Panc1 (cell line): ENCODE measurements around the gene PREB. TPM values are rescaled to one million over a fixed set of nuclear protein-coding genes. Genes with fewer than 3 reads are reported as not detected.
A peak's percentile ranks its signal among the peaks of the same experiment; 100 is the strongest.

Experiments
- ATAC-seq: fragments of 200-7000 bp; cut with Tn5 transposase; 2 replicates; pipeline ENCODE4 v1.9.1; 2020; ENCODE audit warnings: mild to moderate bottlenecking, moderate library complexity
- BruUV-seq: library from RNA; stranded (reverse); fragments of 400-500 nt; replicated peaks from 2 replicates; lab custom pipeline; 2021; lab: Mats Ljungman, UMichigan
- CTCF ChIA-PET: fragments of 300-600 bp; sonication (Branson Sonifier 250); formaldehyde crosslinking; loops from one replicate; lab custom pipeline; 2022; ENCODE audit warnings: antibody characterized with exemption; lab: Charles Lee
- POLR2A ChIA-PET: fragments of 300-600 bp; sonication (Branson Sonifier 250); formaldehyde crosslinking; loops from one replicate; lab custom pipeline; 2022; ENCODE audit warnings: antibody characterized with exemption; lab: Charles Lee
- DNase-seq: peaks from one replicate; pipeline ENCODE4 v3.0.0-alpha.2; 2010; ENCODE audit warnings: low read depth, low spot score
- H3K27ac ChIP-seq: 2 replicates; pipeline ENCODE4 v1.5.1; 2011; ENCODE audit warnings: mild to moderate bottlenecking, low read length, inconsistent platforms
- H3K27me3 ChIP-seq: fragments of 200-500 bp; sonication (Bioruptor generic); 2 replicates; pipeline ENCODE4 v1.6.0; 2014; ENCODE audit warnings: low read length, inconsistent platforms; ENCODE audit not compliant: control insufficient read depth, insufficient read depth
- H3K36me3 ChIP-seq: fragments of 200-500 bp; sonication (Bioruptor generic); 2 replicates; pipeline ENCODE4 v1.5.1; 2014; ENCODE audit warnings: inconsistent platforms, mild to moderate bottlenecking, low read length, moderate library complexity; ENCODE audit not compliant: control insufficient read depth, insufficient read depth
- H3K4me1 ChIP-seq: 2 replicates; pipeline ENCODE4 v1.5.1; 2011; ENCODE audit warnings: inconsistent platforms, mild to moderate bottlenecking, low read length, moderate library complexity; ENCODE audit not compliant: control insufficient read depth, insufficient read depth
- H3K4me3 ChIP-seq, 2 experiments: 2 replicates each; pipeline ENCODE4 v1.5.1; 2011 to 2012; ENCODE audit warnings: low read depth in 2 of 2, low read length in 2 of 2, mild to moderate bottlenecking in 2 of 2, inconsistent platforms in 1 of 2, moderate library complexity in 1 of 2
- H3K9me3 ChIP-seq: fragments of 200-500 bp; sonication (Bioruptor generic); 2 replicates; pipeline ENCODE4 v1.5.1; 2014; ENCODE audit warnings: low read depth, mild to moderate bottlenecking, inconsistent platforms, low read length, moderate library complexity; ENCODE audit not compliant: control insufficient read depth, insufficient read depth
- POLR2AphosphoS5 ChIP-seq: IDR thresholded peaks from 2 replicates; pipeline ENCODE4 v1.6.1; 2012; ENCODE audit warnings: mild to moderate bottlenecking, low read depth, low read length, moderate library complexity
- SIN3A ChIP-seq: IDR thresholded peaks from 2 replicates; pipeline ENCODE4 v1.6.1; 2012; ENCODE audit warnings: low read depth, mild to moderate bottlenecking, low read length, moderate library complexity, borderline replicate concordance; ENCODE audit not compliant: insufficient read depth
- TCF7L2 ChIP-seq: IDR thresholded peaks from 2 replicates; pipeline ENCODE4 v1.6.1; 2011; ENCODE audit warnings: mild to moderate bottlenecking, low read depth, low read length, inconsistent platforms
- in situ Hi-C: cut with HindIII; loops from 2 replicates; pipeline ENCODE4 v1.10.0; 2016; ENCODE audit warnings: low sequenced_read_pairs, low pct_unique_long_range_greater_than_20kb
- intact Hi-C: fragments of 100-400 bp; cut with micrococcal nuclease; formaldehyde crosslinking; loops from one replicate; pipeline ENCODE4 v1.10.0; 2022; ENCODE audit not compliant: unreplicated experiment
- total RNA-seq: library from RNA; stranded (reverse); gene quantifications from one replicate; pipeline ENCODE4 v1.2.1, GENCODE V29; 2021; ENCODE audit not compliant: unreplicated experiment
- TF ChIP-seq, protein P1 (sequence below): fragments of 450-650 bp; IDR thresholded peaks from 2 replicates; pipeline ENCODE4 v1.5.1; 2017; ENCODE audit warnings: mild to moderate bottlenecking
- TF ChIP-seq, protein P2 (sequence below), 2 experiments: IDR thresholded peaks; 2 replicates each; pipeline ENCODE4 v1.6.1; 2011 to 2012; ENCODE audit warnings: low read depth in 2 of 2, control low read depth in 1 of 2, low read length in 1 of 2, mild to moderate bottlenecking in 1 of 2, moderate library complexity in 1 of 2; ENCODE audit not compliant: insufficient read depth in 1 of 2

PREB gene
- total RNA-seq, 1 experiment from 2014 or later: 60.9 TPM

- POLR2A ChIA-PET: interaction anchor here (0.5 kb wide), 1 partner anchor 33 kb away, joined by 4 read pairs; no protein-coding TSS in a partner anchor
- TF ChIP-seq, protein P1, sequence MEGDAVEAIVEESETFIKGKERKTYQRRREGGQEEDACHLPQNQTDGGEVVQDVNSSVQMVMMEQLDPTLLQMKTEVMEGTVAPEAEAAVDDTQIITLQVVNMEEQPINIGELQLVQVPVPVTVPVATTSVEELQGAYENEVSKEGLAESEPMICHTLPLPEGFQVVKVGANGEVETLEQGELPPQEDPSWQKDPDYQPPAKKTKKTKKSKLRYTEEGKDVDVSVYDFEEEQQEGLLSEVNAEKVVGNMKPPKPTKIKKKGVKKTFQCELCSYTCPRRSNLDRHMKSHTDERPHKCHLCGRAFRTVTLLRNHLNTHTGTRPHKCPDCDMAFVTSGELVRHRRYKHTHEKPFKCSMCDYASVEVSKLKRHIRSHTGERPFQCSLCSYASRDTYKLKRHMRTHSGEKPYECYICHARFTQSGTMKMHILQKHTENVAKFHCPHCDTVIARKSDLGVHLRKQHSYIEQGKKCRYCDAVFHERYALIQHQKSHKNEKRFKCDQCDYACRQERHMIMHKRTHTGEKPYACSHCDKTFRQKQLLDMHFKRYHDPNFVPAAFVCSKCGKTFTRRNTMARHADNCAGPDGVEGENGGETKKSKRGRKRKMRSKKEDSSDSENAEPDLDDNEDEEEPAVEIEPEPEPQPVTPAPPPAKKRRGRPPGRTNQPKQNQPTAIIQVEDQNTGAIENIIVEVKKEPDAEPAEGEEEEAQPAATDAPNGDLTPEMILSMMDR: no peak
- TF ChIP-seq, protein P2, sequence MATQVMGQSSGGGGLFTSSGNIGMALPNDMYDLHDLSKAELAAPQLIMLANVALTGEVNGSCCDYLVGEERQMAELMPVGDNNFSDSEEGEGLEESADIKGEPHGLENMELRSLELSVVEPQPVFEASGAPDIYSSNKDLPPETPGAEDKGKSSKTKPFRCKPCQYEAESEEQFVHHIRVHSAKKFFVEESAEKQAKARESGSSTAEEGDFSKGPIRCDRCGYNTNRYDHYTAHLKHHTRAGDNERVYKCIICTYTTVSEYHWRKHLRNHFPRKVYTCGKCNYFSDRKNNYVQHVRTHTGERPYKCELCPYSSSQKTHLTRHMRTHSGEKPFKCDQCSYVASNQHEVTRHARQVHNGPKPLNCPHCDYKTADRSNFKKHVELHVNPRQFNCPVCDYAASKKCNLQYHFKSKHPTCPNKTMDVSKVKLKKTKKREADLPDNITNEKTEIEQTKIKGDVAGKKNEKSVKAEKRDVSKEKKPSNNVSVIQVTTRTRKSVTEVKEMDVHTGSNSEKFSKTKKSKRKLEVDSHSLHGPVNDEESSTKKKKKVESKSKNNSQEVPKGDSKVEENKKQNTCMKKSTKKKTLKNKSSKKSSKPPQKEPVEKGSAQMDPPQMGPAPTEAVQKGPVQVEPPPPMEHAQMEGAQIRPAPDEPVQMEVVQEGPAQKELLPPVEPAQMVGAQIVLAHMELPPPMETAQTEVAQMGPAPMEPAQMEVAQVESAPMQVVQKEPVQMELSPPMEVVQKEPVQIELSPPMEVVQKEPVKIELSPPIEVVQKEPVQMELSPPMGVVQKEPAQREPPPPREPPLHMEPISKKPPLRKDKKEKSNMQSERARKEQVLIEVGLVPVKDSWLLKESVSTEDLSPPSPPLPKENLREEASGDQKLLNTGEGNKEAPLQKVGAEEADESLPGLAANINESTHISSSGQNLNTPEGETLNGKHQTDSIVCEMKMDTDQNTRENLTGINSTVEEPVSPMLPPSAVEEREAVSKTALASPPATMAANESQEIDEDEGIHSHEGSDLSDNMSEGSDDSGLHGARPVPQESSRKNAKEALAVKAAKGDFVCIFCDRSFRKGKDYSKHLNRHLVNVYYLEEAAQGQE (IDR thresholded peaks at IDR 0.05; ENCODE audit: insufficient read depth in 1 of 2, low read depth in 2 of 2, low read length in 1 of 2): no peak
- no peak for TF ChIP-seq SIN3A
- TF ChIP-seq POLR2AphosphoS5: no peak
- TF ChIP-seq TCF7L2: no peak
- CTCF ChIA-PET: interaction anchor here (0.6 kb wide), 1 partner anchor 13 kb away, joined by 5 read pairs; no protein-coding TSS in a partner anchor
- Histone ChIP-seq H3K27ac (no peak overlapping the region), H3K4me3 (no peak overlapping the region), H3K36me3 (no peaks in the 10 kb centered on the region), H3K27me3 (no peaks in the 10 kb centered on the region), H3K4me1 (no peaks in the 10 kb centered on the region), H3K9me3 (no peaks in the 10 kb centered on the region)
- no TSS peak for BruUV-seq
- intact Hi-C loops (no loop called here), in situ Hi-C loops (no loop called here)
- DNase-seq (no peak), ATAC-seq (peak; percentile 26; the same call in 1 of the 2 replicates)
Measured at GRCh38 chr2:27149570-27150405, 15.4 kb upstream of the PREB start.

DNA sequence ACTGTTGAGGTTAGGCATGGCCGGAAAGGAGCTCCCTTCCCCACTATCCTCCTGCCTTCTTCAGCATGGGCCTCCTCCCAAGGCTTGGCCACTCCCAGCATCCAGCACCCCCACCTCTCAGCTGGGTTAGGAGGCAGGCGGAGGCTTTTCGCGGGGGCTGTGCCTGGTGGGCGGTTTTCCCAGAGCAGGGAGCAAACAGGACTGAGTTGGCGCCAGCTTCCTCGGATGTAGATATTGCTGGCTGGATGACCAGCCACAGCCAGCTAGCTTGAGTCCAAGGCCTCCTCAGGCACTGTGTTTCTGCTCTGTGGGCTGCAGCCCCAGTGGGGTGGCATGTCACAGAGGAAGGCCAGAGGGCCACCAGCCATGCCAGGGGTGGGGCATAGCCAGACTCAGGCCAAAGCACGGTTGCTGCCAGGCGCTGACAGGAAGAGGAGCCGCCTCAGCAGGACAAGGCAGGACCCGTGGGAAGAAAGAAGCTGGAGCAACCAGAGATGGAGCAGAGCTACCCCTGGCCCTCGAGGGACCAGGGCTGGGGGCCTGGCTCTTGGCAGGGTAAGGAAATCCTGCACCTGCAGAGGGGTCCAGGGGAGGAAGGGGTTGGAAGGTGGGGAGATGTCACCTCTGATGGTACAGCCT is 14.5 kb upstream of the PREB start, which contains the start of gene TCF23:
TCF23 (plus strand) TSS at position 204 of the 639 bp plus-strand sequence; CDS start at position 334, 130 bp downstream.
- POLR2A ChIA-PET: no interaction called here
- intact Hi-C loops: no loop called here

More for the DNA sequence above, 14.5 kb upstream of the PREB start, which contains the start of gene TCF23:
- H3K4me3 ChIP-seq: no peak within 1 kb of the TSS
- DNase-seq (no peak), ATAC-seq (no peak)
- H3K4me1 ChIP-seq: no peaks in the 10 kb centered on the region
- H3K36me3 ChIP-seq: no peaks in the 10 kb centered on the region
- BruUV-seq: no TSS peak
- 0 out of 2 replicates have a peak, but pooled peaks cover under 1% of the 10 kb centered on the region for H3K27me3 ChIP-seq
- in situ Hi-C loops: no loop called here
- H3K27ac ChIP-seq: no peak within 1 kb of the TSS
- CTCF ChIA-PET: no interaction called here
- H3K9me3 ChIP-seq: no peaks in the 10 kb centered on the region
- TF ChIP-seq TCF7L2 (no peak), SIN3A (no peak), POLR2AphosphoS5 (no peak)
- TF ChIP-seq, protein P2 (IDR thresholded peaks at IDR 0.05; ENCODE audit: insufficient read depth in 1 of 2, low read depth in 2 of 2, low read length in 1 of 2): no peak
- TF ChIP-seq, protein P1: no peak
